ENCODE measurements around the gene TBC1D14. TPM values are rescaled to one million over a fixed set of nuclear protein-coding genes. Genes with fewer than 3 reads are reported as not detected.

TBC1D14 gene
- total and polyA plus RNA-seq, 9 of the 15 experiments (the other 6 are each of a cell fraction or from before 2014, with no cell fraction given): 2.1 to 59.6 (median 44.8) TPM

DNA sequence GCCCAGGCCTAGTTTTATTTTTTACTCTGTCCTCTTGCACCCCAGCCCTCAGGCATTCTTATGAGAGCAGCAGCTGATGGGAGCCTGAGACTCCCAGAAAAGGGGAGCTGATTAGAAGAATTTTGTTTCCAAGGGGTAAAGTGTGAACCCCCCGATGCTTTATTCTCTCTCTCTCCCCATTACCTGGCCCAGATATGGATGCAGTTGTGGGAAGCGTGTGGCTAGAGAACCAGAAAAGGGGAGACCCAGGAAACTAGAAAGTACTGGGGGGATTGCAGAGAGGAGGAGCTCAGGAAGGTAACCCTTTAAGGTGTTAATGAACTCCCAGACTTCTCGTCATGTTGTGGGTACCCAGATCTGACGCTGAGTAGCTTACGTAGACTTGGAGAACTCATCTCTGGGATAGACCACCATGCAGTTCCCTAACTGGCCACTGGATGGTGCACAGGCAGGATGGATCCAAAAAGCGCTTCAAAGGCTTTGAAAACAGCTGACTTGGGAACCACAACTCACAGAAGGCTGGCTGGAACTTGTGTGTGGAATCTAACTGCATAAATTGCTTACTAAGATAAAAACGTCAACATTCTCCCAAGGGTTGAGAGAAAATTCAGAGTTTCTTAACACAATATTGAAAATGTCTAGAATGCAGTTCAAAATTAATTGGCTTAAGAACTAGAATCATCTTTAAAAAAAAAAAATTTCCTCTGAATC lies 64.7 kb downstream of the TBC1D14 start:
- Histone ChIP-seq H3K27ac (ENCODE audit: extremely low read depth, low read depth, low read length) (no peak overlapping the region), H3K9me1 (ENCODE audit: control insufficient read depth, insufficient read depth, low read length) (no peaks in the 10 kb centered on the region), H3K4me1 (replicated peaks in 1 of 2; ENCODE audit: control insufficient read depth in 2 of 2, insufficient read depth in 2 of 2, low read length in 2 of 2) (peaks cover 3 to 14% of the 10 kb centered on the region in 2 experiments), H3K27me3 (ENCODE audit: control insufficient read depth in 2 of 2, insufficient read depth in 2 of 2, low read length in 2 of 2) (no peaks in the 10 kb centered on the region), H3K4me3 (no peak overlapping the region), H3K4me2 (ENCODE audit: insufficient read depth, low read length) (no peak overlapping the region), H2AFZ (ENCODE audit: low read depth, low read length) (no peak overlapping the region), H3K36me3 (ENCODE audit: control insufficient read depth, insufficient read depth, low read length) (peaks cover 42% of the 10 kb centered on the region; the same call in 2 of the 3 replicates), H3K9ac (ENCODE audit: insufficient read depth in 1 of 2, low read depth in 2 of 2, low read length in 2 of 2) (no peak overlapping the region), H3K9me3 (replicated peaks; ENCODE audit: control insufficient read depth, insufficient read depth, low read depth, low read length) (no peaks in the 10 kb centered on the region), H3K79me2 (ENCODE audit: control insufficient read depth, insufficient read depth, low read length) (peaks cover 45% of the 10 kb centered on the region), H4K20me1 (replicated peaks; ENCODE audit: control insufficient read depth, insufficient read depth, low read length) (peaks cover 35% of the 10 kb centered on the region)
- peak; percentile 97 for ATAC-seq
- intact Hi-C loops (cut with micrococcal nuclease) (loop anchor here (1.0 kb wide), 1 partner anchor 96 kb away; no protein-coding TSS in a partner anchor), in situ Hi-C loops (cut with MboI) (no loop called here)
- peak; percentile 98 for FAIRE-seq
- peak; percentile 78 to 88 (median 82) for DNase-seq (ENCODE audit: extremely low read depth in 1 of 4, low spot score in 3 of 4)
- CTCF ChIA-PET (ENCODE audit: low intra/inter-chr PET ratio): interaction anchor here (0.7 kb wide), 1 partner anchor 10 kb away, joined by 3 read pairs; no protein-coding TSS in a partner anchor
- no TSS peak for BruUV-seq (replicated peaks)
- WGBS (ENCODE audit: insufficient coverage, low coverage, missing lambda C conversion rate): 33% methylated on average over 7 of the region's 7 CpGs
- POLR2A ChIA-PET: interaction anchor here (0.6 to 1.8 kb wide), 9 partner anchors 9 to 214 kb away, joined by 3 to 11 read pairs (median 4); no protein-coding TSS in a partner anchor
- TF ChIP-seq SIN3A (IDR thresholded peaks at IDR 0.05; ENCODE audit: borderline replicate concordance in 2 of 2, control insufficient read depth in 1 of 2, low read depth in 2 of 2, low read length in 2 of 2) (peak in 1 of 2 experiments; percentile 50; a peak in 1 of 4 replicates), CBFA2T3 (IDR thresholded peaks at IDR 0.05) (no peak), MAFF (IDR thresholded peaks at IDR 0.05; ENCODE audit: low read length) (peak; percentile 82), TCF7 (IDR thresholded peaks at IDR 0.05; ENCODE audit: borderline replicate concordance) (peak; percentile 98), SNRNP70 (optimal IDR thresholded peaks at IDR 0.05; ENCODE audit: low read depth, low read length) (no peak), CREM (IDR thresholded peaks at IDR 0.05; ENCODE audit: low read depth) (peak; percentile 26; the same call in 1 of the 2 replicates)
- TF ChIP-seq, protein P1, sequence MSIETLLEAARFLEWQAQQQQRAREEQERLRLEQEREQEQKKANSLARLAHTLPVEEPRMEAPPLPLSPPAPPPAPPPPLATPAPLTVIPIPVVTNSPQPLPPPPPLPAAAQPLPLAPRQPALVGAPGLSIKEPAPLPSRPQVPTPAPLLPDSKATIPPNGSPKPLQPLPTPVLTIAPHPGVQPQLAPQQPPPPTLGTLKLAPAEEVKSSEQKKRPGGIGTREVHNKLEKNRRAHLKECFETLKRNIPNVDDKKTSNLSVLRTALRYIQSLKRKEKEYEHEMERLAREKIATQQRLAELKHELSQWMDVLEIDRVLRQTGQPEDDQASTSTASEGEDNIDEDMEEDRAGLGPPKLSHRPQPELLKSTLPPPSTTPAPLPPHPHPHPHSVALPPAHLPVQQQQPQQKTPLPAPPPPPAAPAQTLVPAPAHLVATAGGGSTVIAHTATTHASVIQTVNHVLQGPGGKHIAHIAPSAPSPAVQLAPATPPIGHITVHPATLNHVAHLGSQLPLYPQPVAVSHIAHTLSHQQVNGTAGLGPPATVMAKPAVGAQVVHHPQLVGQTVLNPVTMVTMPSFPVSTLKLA (conservative IDR thresholded peaks at IDR 0.05): peak in 1 of 2 experiments; percentile 46; a peak in 1 of 4 replicates
- TF ChIP-seq, protein P2, sequence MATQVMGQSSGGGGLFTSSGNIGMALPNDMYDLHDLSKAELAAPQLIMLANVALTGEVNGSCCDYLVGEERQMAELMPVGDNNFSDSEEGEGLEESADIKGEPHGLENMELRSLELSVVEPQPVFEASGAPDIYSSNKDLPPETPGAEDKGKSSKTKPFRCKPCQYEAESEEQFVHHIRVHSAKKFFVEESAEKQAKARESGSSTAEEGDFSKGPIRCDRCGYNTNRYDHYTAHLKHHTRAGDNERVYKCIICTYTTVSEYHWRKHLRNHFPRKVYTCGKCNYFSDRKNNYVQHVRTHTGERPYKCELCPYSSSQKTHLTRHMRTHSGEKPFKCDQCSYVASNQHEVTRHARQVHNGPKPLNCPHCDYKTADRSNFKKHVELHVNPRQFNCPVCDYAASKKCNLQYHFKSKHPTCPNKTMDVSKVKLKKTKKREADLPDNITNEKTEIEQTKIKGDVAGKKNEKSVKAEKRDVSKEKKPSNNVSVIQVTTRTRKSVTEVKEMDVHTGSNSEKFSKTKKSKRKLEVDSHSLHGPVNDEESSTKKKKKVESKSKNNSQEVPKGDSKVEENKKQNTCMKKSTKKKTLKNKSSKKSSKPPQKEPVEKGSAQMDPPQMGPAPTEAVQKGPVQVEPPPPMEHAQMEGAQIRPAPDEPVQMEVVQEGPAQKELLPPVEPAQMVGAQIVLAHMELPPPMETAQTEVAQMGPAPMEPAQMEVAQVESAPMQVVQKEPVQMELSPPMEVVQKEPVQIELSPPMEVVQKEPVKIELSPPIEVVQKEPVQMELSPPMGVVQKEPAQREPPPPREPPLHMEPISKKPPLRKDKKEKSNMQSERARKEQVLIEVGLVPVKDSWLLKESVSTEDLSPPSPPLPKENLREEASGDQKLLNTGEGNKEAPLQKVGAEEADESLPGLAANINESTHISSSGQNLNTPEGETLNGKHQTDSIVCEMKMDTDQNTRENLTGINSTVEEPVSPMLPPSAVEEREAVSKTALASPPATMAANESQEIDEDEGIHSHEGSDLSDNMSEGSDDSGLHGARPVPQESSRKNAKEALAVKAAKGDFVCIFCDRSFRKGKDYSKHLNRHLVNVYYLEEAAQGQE (IDR thresholded peaks at IDR 0.05; ENCODE audit: borderline replicate concordance): peak; percentile 65; the same call in 1 of the 2 replicates
- TF ChIP-seq, protein P2 (CRISPR knock-in tag; IDR thresholded peaks at IDR 0.05; ENCODE audit: low read depth): no peak
- TF ChIP-seq, protein P3, sequence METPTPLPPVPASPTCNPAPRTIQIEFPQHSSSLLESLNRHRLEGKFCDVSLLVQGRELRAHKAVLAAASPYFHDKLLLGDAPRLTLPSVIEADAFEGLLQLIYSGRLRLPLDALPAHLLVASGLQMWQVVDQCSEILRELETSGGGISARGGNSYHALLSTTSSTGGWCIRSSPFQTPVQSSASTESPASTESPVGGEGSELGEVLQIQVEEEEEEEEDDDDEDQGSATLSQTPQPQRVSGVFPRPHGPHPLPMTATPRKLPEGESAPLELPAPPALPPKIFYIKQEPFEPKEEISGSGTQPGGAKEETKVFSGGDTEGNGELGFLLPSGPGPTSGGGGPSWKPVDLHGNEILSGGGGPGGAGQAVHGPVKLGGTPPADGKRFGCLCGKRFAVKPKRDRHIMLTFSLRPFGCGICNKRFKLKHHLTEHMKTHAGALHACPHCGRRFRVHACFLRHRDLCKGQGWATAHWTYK (CRISPR knock-in tag; IDR thresholded peaks at IDR 0.05): no peak

All from K562 (cell line).